ENCODE results near the gene ITGB4. TPM values are rescaled to one million over a fixed set of nuclear protein-coding genes. Genes with fewer than 3 reads are reported as not detected.

ITGB4 gene
- total RNA-seq, 1 donor from 2014 or later: 6.6 TPM

DNA sequence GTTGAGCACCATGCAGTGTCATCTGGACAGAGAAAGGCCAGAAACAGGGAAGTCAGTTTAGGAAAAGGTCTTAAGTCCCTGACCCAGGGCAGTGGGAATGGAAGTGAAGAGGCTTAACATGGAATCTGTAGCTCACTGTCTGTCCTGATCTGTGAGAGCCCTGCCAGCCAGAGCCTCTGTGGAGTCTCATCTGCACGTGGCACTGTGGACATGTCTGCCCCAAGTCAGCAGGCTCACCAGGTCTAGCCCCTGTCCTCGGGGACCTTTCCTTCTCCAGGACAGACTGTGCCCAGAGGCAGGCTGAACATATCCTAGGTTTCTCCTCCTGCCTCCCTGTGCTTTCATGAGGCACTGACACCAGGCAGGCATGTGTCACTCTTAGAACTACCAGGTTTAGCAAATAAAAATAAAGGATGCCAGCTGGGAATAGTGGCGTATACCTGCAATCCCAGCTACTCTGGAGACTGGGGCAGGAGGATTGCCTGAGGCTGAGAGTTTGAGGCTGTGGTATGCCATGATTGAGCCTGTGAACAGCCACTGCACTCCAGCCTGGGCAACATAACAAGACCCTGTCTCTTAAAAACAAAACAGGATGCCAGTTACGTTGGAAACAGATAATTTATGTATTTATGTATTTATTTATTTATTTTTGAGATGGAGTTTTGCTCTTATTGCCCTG lies 85.7 kb downstream of the ITGB4 start:
- H3K9me3 Mint-ChIP-seq (ENCODE audit: unreplicated experiment): no peaks in the 10 kb centered on the region
- H3K27me3 Mint-ChIP-seq (ENCODE audit: low read depth, unreplicated experiment): no peaks in the 10 kb centered on the region
- H3K36me3 Mint-ChIP-seq (ENCODE audit: low read depth, unreplicated experiment): peaks cover 10% of the 10 kb centered on the region
- H3K4me1 Mint-ChIP-seq (ENCODE audit: low read depth, unreplicated experiment): peaks cover 7% of the 10 kb centered on the region
- Histone ChIP-seq H3K79me2 (ENCODE audit: insufficient read depth, low read length) (peaks cover 13% of the 10 kb centered on the region), H3K9ac (ENCODE audit: low read length) (no peak overlapping the region), H3K9me3 (ENCODE audit: insufficient read depth, low read depth, low read length) (no peaks in the 10 kb centered on the region), H2AFZ (ENCODE audit: low read depth, low read length) (no peak overlapping the region), H3K4me2 (ENCODE audit: low read length) (no peak overlapping the region), H3K4me1 (ENCODE audit: insufficient read depth, low read length) (peaks cover 6% of the 10 kb centered on the region), H4K20me1 (ENCODE audit: insufficient read depth, low read length) (peaks cover 45% of the 10 kb centered on the region), H3K36me3 (ENCODE audit: insufficient read depth, low read length) (peaks cover 2% of the 10 kb centered on the region), H3K27me3 (ENCODE audit: insufficient read depth, low read length) (no peaks in the 10 kb centered on the region), H3K4me3 (ENCODE audit: insufficient read depth, low read depth, low read length) (no peak overlapping the region), H3K27ac (ENCODE audit: low read depth, low read length) (no peak overlapping the region)
- no peak for FAIRE-seq
- DNase-seq (ENCODE audit: low read depth): no peak
- H3K4me3 Mint-ChIP-seq (ENCODE audit: unreplicated experiment): no peak overlapping the region
- no peak overlapping the region for H3K27ac Mint-ChIP-seq (ENCODE audit: unreplicated experiment)
- no peak for TF ChIP-seq EZH2 (IDR thresholded peaks at IDR 0.05; ENCODE audit: insufficient read depth, low read length)
- TF ChIP-seq, protein P1, sequence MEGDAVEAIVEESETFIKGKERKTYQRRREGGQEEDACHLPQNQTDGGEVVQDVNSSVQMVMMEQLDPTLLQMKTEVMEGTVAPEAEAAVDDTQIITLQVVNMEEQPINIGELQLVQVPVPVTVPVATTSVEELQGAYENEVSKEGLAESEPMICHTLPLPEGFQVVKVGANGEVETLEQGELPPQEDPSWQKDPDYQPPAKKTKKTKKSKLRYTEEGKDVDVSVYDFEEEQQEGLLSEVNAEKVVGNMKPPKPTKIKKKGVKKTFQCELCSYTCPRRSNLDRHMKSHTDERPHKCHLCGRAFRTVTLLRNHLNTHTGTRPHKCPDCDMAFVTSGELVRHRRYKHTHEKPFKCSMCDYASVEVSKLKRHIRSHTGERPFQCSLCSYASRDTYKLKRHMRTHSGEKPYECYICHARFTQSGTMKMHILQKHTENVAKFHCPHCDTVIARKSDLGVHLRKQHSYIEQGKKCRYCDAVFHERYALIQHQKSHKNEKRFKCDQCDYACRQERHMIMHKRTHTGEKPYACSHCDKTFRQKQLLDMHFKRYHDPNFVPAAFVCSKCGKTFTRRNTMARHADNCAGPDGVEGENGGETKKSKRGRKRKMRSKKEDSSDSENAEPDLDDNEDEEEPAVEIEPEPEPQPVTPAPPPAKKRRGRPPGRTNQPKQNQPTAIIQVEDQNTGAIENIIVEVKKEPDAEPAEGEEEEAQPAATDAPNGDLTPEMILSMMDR (IDR thresholded peaks at IDR 0.05; ENCODE audit: insufficient read depth, low read depth, low read length): no peak

Small RNA genes within 50 kb of the gene (microRNA-seq; reads per million reads assigned to microRNA genes)
- 1.4 reads per million for gene MIR4738

Other genes with a start within 250 kb of the ITGB4 start
- gene CASKIN2, start 205.9 kb upstream of the ITGB4 start, total RNA-seq: 16.9 and 22.8 TPM in 2 replicates
- gene TSEN54, start 204.9 kb upstream of the ITGB4 start, total RNA-seq: 15.1 and 16.5 TPM in 2 replicates
- gene LLGL2, start 195.8 kb upstream of the ITGB4 start, total RNA-seq: 6.9 and 14.8 TPM in 2 replicates
- gene MYO15B, start 133.7 kb upstream of the ITGB4 start, total RNA-seq: 3.5 and 6.2 TPM in 2 replicates
- 0.07 TPM in 1 of 2 replicates, not detected in the other for gene SMIM5, start 88.0 kb upstream of the ITGB4 start, total RNA-seq
- 24.6 and 25.9 TPM in 2 replicates for gene RECQL5, start 54.3 kb upstream of the ITGB4 start, total RNA-seq
- gene SAP30BP, start 54.1 kb upstream of the ITGB4 start, total RNA-seq: 98.1 and 99.2 TPM in 2 replicates
- gene GALK1, start 43.7 kb downstream of the ITGB4 start, total RNA-seq: 22.6 and 31.1 TPM in 2 replicates
- gene UNK, start 63.3 kb downstream of the ITGB4 start, total RNA-seq: 14.9 and 16.7 TPM in 2 replicates
- 2.5 and 2.7 TPM in 2 replicates for gene UNC13D, start 122.9 kb downstream of the ITGB4 start, total RNA-seq
- 65.6 and 72.6 TPM in 2 replicates for gene WBP2, start 133.9 kb downstream of the ITGB4 start, total RNA-seq
- gene TRIM47, start 157.1 kb downstream of the ITGB4 start, total RNA-seq: 5.6 and 5.9 TPM in 2 replicates
- gene TRIM65, start 175.5 kb downstream of the ITGB4 start, total RNA-seq: 15.4 and 20.1 TPM in 2 replicates
- gene MRPL38, start 183.4 kb downstream of the ITGB4 start, total RNA-seq: 58.9 and 65.6 TPM in 2 replicates
- gene FBF1, start 219.6 kb downstream of the ITGB4 start, total RNA-seq: 5.1 and 5.2 TPM in 2 replicates